Jurkat, Clone E6-1 (cell line): ENCODE data around the gene PHLDA3.
"Not testable (repeated sequence)": the region's sequence is repeated elsewhere in the genome, so short reads cannot be mapped to it uniquely, and the experiment has no call there.

Experiments
- DNase-seq: peaks from one replicate; pipeline ENCODE4 v3.0.0-alpha.2; 2011; ENCODE audit warnings: low read depth, low spot score
- H3K4me3 ChIP-seq: 2 replicates; pipeline ENCODE4 v1.5.1; 2011; ENCODE audit warnings: mild to moderate bottlenecking, low read length, control low read depth, moderate library complexity

PHLDA3 gene

GRCh38 chr1:201504799-201505502 lies 36.0 kb upstream of the PHLDA3 start:
- H3K4me3 ChIP-seq, result peak overlapping the region; percentile 78
- no peak for DNase-seq

- H3K4me3 ChIP-seq, result no peak overlapping the region
Measured at GRCh38 chr1:201504179-201504631, 35.2 kb upstream of the PHLDA3 start.

GRCh38 chr1:201503397-201504176 lies 34.6 kb upstream of the PHLDA3 start:
- no peak for DNase-seq
- H3K4me3 ChIP-seq, result no peak overlapping the region

More at GRCh38 chr1:201504179-201504631, 35.2 kb upstream of the PHLDA3 start:
- no peak for DNase-seq

GRCh38 chr1:201502511-201502857 lies 33.5 kb upstream of the PHLDA3 start:
- no peak for DNase-seq
- H3K4me3 ChIP-seq, result no peak overlapping the region

- no peak overlapping the region for H3K4me3 ChIP-seq
- no peak for DNase-seq
Measured at GRCh38 chr1:201501812-201502510, 33.0 kb upstream of the PHLDA3 start.

GRCh38 chr1:201501144-201501543 lies 32.2 kb upstream of the PHLDA3 start:
- DNase-seq, result no peak
- H3K4me3 ChIP-seq, result no peak overlapping the region

- no peak for DNase-seq
- H3K4me3 ChIP-seq, result no peak overlapping the region
Measured at GRCh38 chr1:201500670-201501120, 31.7 kb upstream of the PHLDA3 start.

GRCh38 chr1:201499795-201500669 lies 31.0 kb upstream of the PHLDA3 start:
- H3K4me3 ChIP-seq, result no peak overlapping the region
- DNase-seq, result no peak

GRCh38 chr1:201499191-201499590 lies 30.2 kb upstream of the PHLDA3 start:
- H3K4me3 ChIP-seq, result no peak overlapping the region
- no peak for DNase-seq

GRCh38 chr1:201498621-201499020 lies 29.6 kb upstream of the PHLDA3 start:
- no peak for DNase-seq
- no peak overlapping the region for H3K4me3 ChIP-seq

- H3K4me3 ChIP-seq, result no peak overlapping the region
- no peak for DNase-seq
Measured at GRCh38 chr1:201497935-201498509, 29.0 kb upstream of the PHLDA3 start.

- no peak overlapping the region for H3K4me3 ChIP-seq
- no peak for DNase-seq
Measured at GRCh38 chr1:201496296-201496690, 27.3 kb upstream of the PHLDA3 start.

GRCh38 chr1:201495551-201496295 lies 26.7 kb upstream of the PHLDA3 start:
- no peak for DNase-seq
- H3K4me3 ChIP-seq, result no peak overlapping the region

- no peak overlapping the region for H3K4me3 ChIP-seq
- no peak for DNase-seq
Measured at GRCh38 chr1:201493757-201494617, 25.0 kb upstream of the PHLDA3 start.

- not testable (repeated sequence) for DNase-seq, H3K4me3 ChIP-seq
Measured at GRCh38 chr1:201493026-201493656, 24.2 kb upstream of the PHLDA3 start.

- DNase-seq, result no peak
- H3K4me3 ChIP-seq, result no peak overlapping the region
Measured at GRCh38 chr1:201491896-201492511, 23.0 kb upstream of the PHLDA3 start.
